Spleen (tissue), 7 donors: ENCODE results near the gene ALDH9A1.

Experiments used
- POLR2A ChIP-seq, 3 donors: fragments of 450-650 bp; IDR thresholded peaks; one replicate each; pipeline ENCODE4 v1.5.1; 2017; ENCODE audit warnings: antibody characterized with exemption in 3 of 3, mild to moderate bottlenecking in 1 of 3
- POLR2AphosphoS5 ChIP-seq, 3 donors: sonication (generic); formaldehyde crosslinking; IDR thresholded peaks; one replicate each; pipeline ENCODE4 v1.5.1; 2017; ENCODE audit warnings: antibody characterized with exemption in 3 of 3
- TF ChIP-seq, protein P1 (sequence below), 11 experiments: fragments of 200-600 bp in 7 of 11; fragments of 450-650 bp in 4 of 11; sonication (generic) in 4 of 11; IDR thresholded peaks in 8 of 11; conservative IDR thresholded peaks in 3 of 11; 1 replicate in 7 of 11; 2 replicates in 4 of 11; pipeline versions ENCODE4 v1.4.0 to v1.8.0; 2016 to 2021; ENCODE audit warnings: antibody characterized with exemption in 11 of 11, inconsistent platforms in 4 of 11, mild to moderate bottlenecking in 1 of 11
- donor health status: DM: no; HTN: no; CAD: no; lungs with moderate emphysema.
- donor health status: DM: no; HTN: no; CAD: no.
- donor health status: DM: no; HTN: no; CAD: no.

GRCh38 chr1:165738794-165739193 is 40.4 kb upstream of the ALDH9A1 start:
- TF ChIP-seq, protein P1, sequence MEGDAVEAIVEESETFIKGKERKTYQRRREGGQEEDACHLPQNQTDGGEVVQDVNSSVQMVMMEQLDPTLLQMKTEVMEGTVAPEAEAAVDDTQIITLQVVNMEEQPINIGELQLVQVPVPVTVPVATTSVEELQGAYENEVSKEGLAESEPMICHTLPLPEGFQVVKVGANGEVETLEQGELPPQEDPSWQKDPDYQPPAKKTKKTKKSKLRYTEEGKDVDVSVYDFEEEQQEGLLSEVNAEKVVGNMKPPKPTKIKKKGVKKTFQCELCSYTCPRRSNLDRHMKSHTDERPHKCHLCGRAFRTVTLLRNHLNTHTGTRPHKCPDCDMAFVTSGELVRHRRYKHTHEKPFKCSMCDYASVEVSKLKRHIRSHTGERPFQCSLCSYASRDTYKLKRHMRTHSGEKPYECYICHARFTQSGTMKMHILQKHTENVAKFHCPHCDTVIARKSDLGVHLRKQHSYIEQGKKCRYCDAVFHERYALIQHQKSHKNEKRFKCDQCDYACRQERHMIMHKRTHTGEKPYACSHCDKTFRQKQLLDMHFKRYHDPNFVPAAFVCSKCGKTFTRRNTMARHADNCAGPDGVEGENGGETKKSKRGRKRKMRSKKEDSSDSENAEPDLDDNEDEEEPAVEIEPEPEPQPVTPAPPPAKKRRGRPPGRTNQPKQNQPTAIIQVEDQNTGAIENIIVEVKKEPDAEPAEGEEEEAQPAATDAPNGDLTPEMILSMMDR (IDR thresholded peaks at IDR 0.05 in 8 of 11, conservative IDR thresholded peaks at IDR 0.05 in 3 of 11), result no peak
- TF ChIP-seq POLR2AphosphoS5 (IDR thresholded peaks at IDR 0.05) (no peak), POLR2A (IDR thresholded peaks at IDR 0.05) (no peak)
